Vagina (tissue), 2 donors: ENCODE results near the gene SQSTM1. TPM values are rescaled to one million over a fixed set of nuclear protein-coding genes. Genes with fewer than 3 reads are reported as not detected.

Experiments
- DNase-seq, 2 donors: peaks; one replicate each; pipeline ENCODE4 v3.0.0-alpha.2; 2017; ENCODE audit errors: extremely low spot score in 2 of 2
- H3K27ac ChIP-seq: fragments of 200-600 bp; sonication (generic); one replicate; pipeline ENCODE4 v1.5.1; 2019
- H3K27me3 ChIP-seq: fragments of 200-600 bp; sonication (generic); one replicate; pipeline ENCODE4 v1.5.1; 2019
- H3K36me3 ChIP-seq, 2 donors: fragments of 200-600 bp; sonication (generic); one replicate each; pipeline ENCODE4 v1.5.1; 2017 to 2019
- H3K4me1 ChIP-seq: fragments of 200-600 bp; sonication (generic); one replicate; pipeline ENCODE4 v1.5.1; 2019
- H3K4me3 ChIP-seq, 2 donors: fragments of 200-600 bp; sonication (generic); 1 replicate in 1 of 2; 2 replicates in 1 of 2; pipeline ENCODE4 v1.5.1; 2016 to 2019
- H3K9me3 ChIP-seq: fragments of 200-600 bp; sonication (generic); one replicate; pipeline ENCODE4 v1.5.1; 2019
- CTCF ChIP-seq, 3 experiments: fragments of 450-650 bp in 2 of 3; fragments of 200-600 bp in 1 of 3; sonication (generic) in 1 of 3; IDR thresholded peaks; one replicate each; pipeline ENCODE4 v1.5.1; 2017 to 2019; ENCODE audit warnings: antibody characterized with exemption in 3 of 3, mild to moderate bottlenecking in 2 of 3, moderate library complexity in 2 of 3
- POLR2A ChIP-seq, 2 donors: fragments of 450-650 bp; IDR thresholded peaks; one replicate each; pipeline ENCODE4 v1.6.1; 2017; ENCODE audit warnings: antibody characterized with exemption in 2 of 2, mild to moderate bottlenecking in 2 of 2, moderate library complexity in 2 of 2
- POLR2AphosphoS5 ChIP-seq, 2 donors: sonication (generic); formaldehyde crosslinking; IDR thresholded peaks; one replicate each; pipeline ENCODE4 v1.9.0; 2017; ENCODE audit warnings: antibody characterized with exemption in 2 of 2, mild to moderate bottlenecking in 2 of 2, low read depth in 1 of 2; ENCODE audit not compliant: insufficient read depth in 1 of 2
- intact Hi-C: fragments of 100-400 bp; cut with DNase I; formaldehyde crosslinking; loops from one replicate; pipeline ENCODE4 v1.15.1; 2023
- total RNA-seq: library from RNA; depleted of rRNA; stranded (reverse); fragments of >200 nt; gene quantifications from one replicate; pipeline ENCODE4 v1.2.3, GENCODE V29; 2016

The SQSTM1 gene
- total RNA-seq, 1 donor from 2014 or later: 373 TPM

DNA sequence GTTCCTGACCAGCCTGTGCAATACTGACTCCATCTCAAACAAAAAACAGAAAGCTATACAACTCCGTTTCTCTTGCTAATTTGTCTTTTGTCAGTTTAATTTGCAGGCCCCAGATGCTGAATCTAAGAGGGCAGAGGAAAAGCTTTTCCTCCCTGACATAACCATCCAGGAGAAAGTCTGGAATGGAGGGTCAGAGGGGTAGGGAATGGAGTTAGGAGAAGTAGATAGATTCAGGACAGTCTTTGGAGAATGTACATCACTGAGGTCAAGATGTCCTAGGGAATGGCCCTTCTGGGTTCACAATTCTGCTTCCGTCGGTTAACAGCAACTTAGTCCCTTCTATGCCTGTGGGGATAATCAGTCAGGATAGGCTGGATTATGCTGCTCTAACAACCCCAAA, 6.6 kb upstream of the SQSTM1 start:
- H3K27me3 ChIP-seq: no peaks in the 10 kb centered on the region
- H3K36me3 ChIP-seq: no peaks in the 10 kb centered on the region
- H3K27ac ChIP-seq: no peak overlapping the region
- no peaks in the 10 kb centered on the region for H3K9me3 ChIP-seq
- no peak overlapping the region for H3K4me3 ChIP-seq
- peaks cover 26% of the 10 kb centered on the region for H3K4me1 ChIP-seq
- intact Hi-C loops: no loop called here
- no peak for TF ChIP-seq CTCF (IDR thresholded peaks at IDR 0.05)
- no peak for TF ChIP-seq POLR2A (IDR thresholded peaks at IDR 0.05)
- TF ChIP-seq POLR2AphosphoS5 (IDR thresholded peaks at IDR 0.05; ENCODE audit: insufficient read depth in 1 of 2, low read depth in 1 of 2): no peak
- DNase-seq: no peak

GRCh38 chr5:179815491-179816249, 5.0 kb upstream of the SQSTM1 start:
- Histone ChIP-seq H3K27me3 (no peaks in the 10 kb centered on the region), H3K4me3 (no peak overlapping the region), H3K4me1 (peaks cover 39% of the 10 kb centered on the region), H3K27ac (peak overlapping the region; percentile 99), H3K9me3 (no peaks in the 10 kb centered on the region), H3K36me3 (no peaks in the 10 kb centered on the region)
- no peak for DNase-seq
- no peak for TF ChIP-seq CTCF (IDR thresholded peaks at IDR 0.05)
- TF ChIP-seq POLR2A (IDR thresholded peaks at IDR 0.05): no peak
- TF ChIP-seq POLR2AphosphoS5 (IDR thresholded peaks at IDR 0.05; ENCODE audit: insufficient read depth in 1 of 2, low read depth in 1 of 2): no peak
- intact Hi-C loops: no loop called here

DNA sequence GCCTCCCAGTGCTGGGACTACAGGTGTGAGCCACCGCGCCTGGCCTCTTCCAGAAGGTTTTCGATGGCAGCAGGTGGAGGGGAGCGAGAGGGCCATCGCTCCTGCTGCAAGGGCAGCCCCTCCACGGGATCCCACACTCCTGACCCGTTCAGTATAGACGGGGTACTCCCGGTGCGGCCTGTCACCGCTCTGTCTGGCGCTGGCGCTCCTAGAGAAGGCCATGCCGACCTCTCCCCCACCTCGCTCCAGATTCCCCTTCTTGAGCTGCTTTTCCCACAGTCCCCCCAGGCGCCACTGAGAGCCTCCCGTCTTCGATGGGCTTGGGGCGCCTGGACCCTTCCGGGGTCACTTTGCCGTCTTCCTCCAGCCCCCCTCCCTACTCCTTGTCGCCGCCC, 4.3 kb upstream of the SQSTM1 start:
- TF ChIP-seq POLR2AphosphoS5 (IDR thresholded peaks at IDR 0.05; ENCODE audit: insufficient read depth in 1 of 2, low read depth in 1 of 2) (no peak), CTCF (IDR thresholded peaks at IDR 0.05) (no peak), POLR2A (IDR thresholded peaks at IDR 0.05) (no peak)
- H3K4me3 ChIP-seq: peak overlapping the region; percentile 50 to 58
- H3K36me3 ChIP-seq: no peaks in the 10 kb centered on the region
- H3K27ac ChIP-seq: peak overlapping the region; percentile 99
- no peaks in the 10 kb centered on the region for H3K27me3 ChIP-seq
- DNase-seq: no peak
- intact Hi-C loops: no loop called here
- H3K4me1 ChIP-seq: peaks cover 39% of the 10 kb centered on the region
- H3K9me3 ChIP-seq: no peaks in the 10 kb centered on the region

DNA sequence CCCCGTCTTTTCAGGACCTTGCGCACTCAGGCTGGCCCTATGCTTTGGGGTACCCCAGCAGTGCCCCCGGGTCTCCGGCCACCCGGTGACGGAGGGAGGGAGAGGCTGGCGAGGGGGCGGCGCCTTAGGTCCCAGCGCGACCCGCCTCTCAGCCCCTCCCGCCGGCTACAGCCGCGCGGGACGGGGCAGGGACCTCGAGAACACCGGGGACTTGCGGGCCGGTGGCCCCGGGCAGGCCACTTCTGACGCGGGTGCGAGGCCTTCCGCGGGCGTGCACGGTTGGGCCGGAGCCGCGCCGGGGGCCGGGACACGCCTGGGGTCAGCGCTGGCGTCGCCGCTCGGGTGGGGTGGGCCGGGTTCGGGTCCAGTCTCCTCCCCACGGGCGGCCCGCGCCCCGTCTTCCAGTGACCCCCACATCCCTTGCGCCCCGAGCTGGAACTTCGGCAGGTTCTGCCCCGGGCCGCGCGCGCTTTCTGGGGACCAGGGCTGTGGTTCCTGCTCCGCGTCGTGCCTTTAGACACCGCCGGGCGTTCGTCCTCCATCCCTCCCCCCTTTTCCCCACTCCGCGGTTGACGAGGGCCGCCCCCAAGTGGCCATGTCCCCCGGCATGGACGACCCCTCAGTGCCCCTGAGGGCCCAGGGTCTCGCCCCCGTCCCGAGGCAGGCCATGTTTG, 3.8 kb upstream of the SQSTM1 start:
- H3K27ac ChIP-seq: peak overlapping the region; percentile 99
- no peaks in the 10 kb centered on the region for H3K9me3 ChIP-seq
- peak in 1 of 2 donors; percentile 44 for TF ChIP-seq POLR2AphosphoS5 (IDR thresholded peaks at IDR 0.05; ENCODE audit: insufficient read depth in 1 of 2, low read depth in 1 of 2)
- no peak for TF ChIP-seq CTCF (IDR thresholded peaks at IDR 0.05)
- peak in 1 of 2 donors; percentile 49 for TF ChIP-seq POLR2A (IDR thresholded peaks at IDR 0.05)
- H3K36me3 ChIP-seq: no peaks in the 10 kb centered on the region
- peak overlapping the region; percentile 50 to 58 for H3K4me3 ChIP-seq
- H3K27me3 ChIP-seq: no peaks in the 10 kb centered on the region
- DNase-seq: no peak
- peaks cover 41% of the 10 kb centered on the region for H3K4me1 ChIP-seq
- intact Hi-C loops: no loop called here

- H3K36me3 ChIP-seq: peaks cover 0 to 2% of the 10 kb centered on the region in 2 donors
- peak overlapping the region; percentile 99 for H3K27ac ChIP-seq
- H3K4me3 ChIP-seq: peak overlapping the region; percentile 50 to 58
- no peaks in the 10 kb centered on the region for H3K27me3 ChIP-seq
- peaks cover 46% of the 10 kb centered on the region for H3K4me1 ChIP-seq
- TF ChIP-seq POLR2A (IDR thresholded peaks at IDR 0.05) (no peak), POLR2AphosphoS5 (IDR thresholded peaks at IDR 0.05; ENCODE audit: insufficient read depth in 1 of 2, low read depth in 1 of 2) (no peak), CTCF (IDR thresholded peaks at IDR 0.05) (no peak)
- H3K9me3 ChIP-seq: no peaks in the 10 kb centered on the region
- DNase-seq: no peak
- intact Hi-C loops: no loop called here
Measured at GRCh38 chr5:179817470-179817840, 3.2 kb upstream of the SQSTM1 start.
